B cell (primary cell): ENCODE data around the gene CES1. TPM values are rescaled to one million over a fixed set of nuclear protein-coding genes. Genes with fewer than 3 reads are reported as not detected.
"Not testable (repeated sequence)": the region's sequence is repeated elsewhere in the genome, so short reads cannot be mapped to it uniquely, and the experiment has no call there.

ENCODE experiments used
- ATAC-seq: fragments of 200-7000 bp; cut with Tn5 transposase; one replicate; pipeline ENCODE4 v1.10.0; 2021; ENCODE audit warnings: low read depth, mild to moderate bottlenecking, moderate number of reproducible peaks, moderate library complexity
- CTCF ChIA-PET: fragments of 350-600 bp; sonication (Branson Sonifier 250); formaldehyde crosslinking; loops from one replicate; lab custom pipeline; 2021; ENCODE audit warnings: antibody characterized with exemption, inconsistent platforms; lab: Charles Lee
- POLR2A ChIA-PET: fragments of 350-600 bp; sonication (Branson Sonifier 250); formaldehyde crosslinking; loops from one replicate; lab custom pipeline; 2021; ENCODE audit warnings: antibody characterized with exemption; lab: Charles Lee
- DNase-seq: peaks from one replicate; pipeline ENCODE4 v3.0.0; 2013
- H2AFZ ChIP-seq: 2 replicates; pipeline ENCODE4 v1.6.1; 2012; ENCODE audit warnings: mild to moderate bottlenecking, low read depth, low read length; ENCODE audit not compliant: insufficient read depth, poor library complexity, severe bottlenecking
- H3K27ac ChIP-seq, 2 donors: 1 replicate in 1 of 2; 2 replicates in 1 of 2; pipeline ENCODE4 v1.5.1; 2012 to 2013; ENCODE audit warnings: low read length in 2 of 2, mild to moderate bottlenecking in 2 of 2, moderate library complexity in 1 of 2
- H3K27me3 ChIP-seq, 4 experiments: fragments of 200-600 bp in 1 of 4; sonication (generic) in 1 of 4; replicated peaks in 1 of 4; 1 replicate in 2 of 4; 2 replicates in 2 of 4; pipeline versions ENCODE4 v1.6.1 to v1.7.0; 2013 to 2016; ENCODE audit warnings: low read length in 3 of 4, mild to moderate bottlenecking in 2 of 4, mixed read lengths in 1 of 4, moderate library complexity in 1 of 4; ENCODE audit not compliant: insufficient read depth in 4 of 4, control insufficient read depth in 3 of 4; ENCODE audit errors: control extremely low read depth in 1 of 4
- H3K36me3 ChIP-seq, 2 experiments: replicated peaks in 1 of 2; 1 replicate in 1 of 2; 2 replicates in 1 of 2; pipeline versions ENCODE4 v1.6.1 to v1.7.1; 2013; ENCODE audit warnings: low read length in 1 of 2; ENCODE audit not compliant: insufficient read depth in 2 of 2, control insufficient read depth in 1 of 2; ENCODE audit errors: control extremely low read depth in 1 of 2, extremely low read depth in 1 of 2
- H3K4me1 ChIP-seq, 2 donors: fragments of 200-600 bp in 1 of 2; sonication (generic) in 1 of 2; 1 replicate in 1 of 2; 2 replicates in 1 of 2; pipeline versions ENCODE4 v1.5.1 to v1.6.1; 2013 to 2017; ENCODE audit warnings: low read length in 2 of 2; ENCODE audit not compliant: control insufficient read depth in 2 of 2, insufficient read depth in 2 of 2
- H3K4me2 ChIP-seq: replicated peaks from 2 replicates; pipeline ENCODE3; 2012; ENCODE audit warnings: mild to moderate bottlenecking, low read depth, low read length; ENCODE audit not compliant: poor library complexity, severe bottlenecking
- H3K4me3 ChIP-seq, 5 experiments: fragments of 200-600 bp in 1 of 5; sonication (generic) in 1 of 5; 1 replicate in 3 of 5; 2 replicates in 2 of 5; pipeline versions ENCODE4 v1.5.1 to v1.7.0; 2011 to 2016; ENCODE audit warnings: low read length in 4 of 5, mild to moderate bottlenecking in 4 of 5, low read depth in 2 of 5, control low read depth in 1 of 5, moderate library complexity in 1 of 5; ENCODE audit not compliant: insufficient read depth in 1 of 5; ENCODE audit errors: control extremely low read depth in 1 of 5, extremely low read depth in 1 of 5
- H3K79me2 ChIP-seq: fragments of 200-600 bp; sonication (generic); one replicate; pipeline ENCODE4 v1.6.0; 2016; ENCODE audit warnings: low read length; ENCODE audit not compliant: control insufficient read depth, insufficient read depth
- H3K9ac ChIP-seq: fragments of 200-600 bp; sonication (generic); 2 replicates; pipeline ENCODE4 v1.6.1; 2017; ENCODE audit warnings: mild to moderate bottlenecking, low read length, moderate library complexity
- H3K9me3 ChIP-seq, 3 donors: one replicate each; pipeline versions ENCODE4 v1.6.1 to v1.7.1; 2013; ENCODE audit warnings: low read length in 2 of 3; ENCODE audit not compliant: control insufficient read depth in 2 of 3, insufficient read depth in 1 of 3; ENCODE audit errors: control extremely low read depth in 1 of 3
- H4K20me1 ChIP-seq: 2 replicates; pipeline ENCODE4 v1.6.0; 2012; ENCODE audit warnings: mild to moderate bottlenecking, low read length; ENCODE audit not compliant: insufficient read depth, control insufficient read depth, poor library complexity, severe bottlenecking
- H3K27ac Mint-ChIP-seq: one replicate; pipeline ENCODE4 v1.8.0; 2021; ENCODE audit warnings: mixed read lengths
- H3K27me3 Mint-ChIP-seq: one replicate; pipeline ENCODE4 v1.8.0; 2021; ENCODE audit warnings: mixed read lengths
- H3K4me1 Mint-ChIP-seq: one replicate; pipeline ENCODE4 v1.8.0; 2021; ENCODE audit warnings: mixed read lengths
- H3K4me3 Mint-ChIP-seq: one replicate; pipeline ENCODE4 v1.8.0; 2021; ENCODE audit warnings: mixed read lengths
- H3K9me3 Mint-ChIP-seq: one replicate; pipeline ENCODE4 v1.8.0; 2022; ENCODE audit warnings: mixed read lengths; ENCODE audit not compliant: insufficient read depth
- WGBS: methylation state at CpG from one replicate; pipeline ENCODE4 v1.1.5; 2013; ENCODE audit warnings: missing lambda C conversion rate; ENCODE audit not compliant: insufficient coverage; 5-methylcytosine and 5-hydroxymethylcytosine counted together
- intact Hi-C: fragments of 100-400 bp; cut with micrococcal nuclease; formaldehyde crosslinking; loops from one replicate; pipeline ENCODE4 v1.10.0; 2022
- polyA plus RNA-seq: library from polyadenylated mRNA; depleted of rRNA; stranded (reverse); fragments of >200 nt; gene quantifications from 2 replicates; pipeline ENCODE4 v1.2.3, GENCODE V29; 2012
- total RNA-seq, 2 donors: library from RNA; stranded (reverse); fragments of 120-200 nt in 1 of 2; gene quantifications; 1 replicate in 1 of 2; 2 replicates in 1 of 2; pipeline versions ENCODE4 v1.2.3 to v1.2.4, GENCODE V29; 2013 to 2022
- TF ChIP-seq, protein P1 (sequence below): fragments of 200-600 bp; IDR thresholded peaks from one replicate; pipeline ENCODE4 v1.8.0; 2022; ENCODE audit warnings: antibody characterized with exemption, mild to moderate bottlenecking

CES1 gene
- total and polyA plus RNA-seq, 2 donors (not counting 1 experiment from before 2014, with no cell fraction given): 0.37 to 1.2 TPM

DNA sequence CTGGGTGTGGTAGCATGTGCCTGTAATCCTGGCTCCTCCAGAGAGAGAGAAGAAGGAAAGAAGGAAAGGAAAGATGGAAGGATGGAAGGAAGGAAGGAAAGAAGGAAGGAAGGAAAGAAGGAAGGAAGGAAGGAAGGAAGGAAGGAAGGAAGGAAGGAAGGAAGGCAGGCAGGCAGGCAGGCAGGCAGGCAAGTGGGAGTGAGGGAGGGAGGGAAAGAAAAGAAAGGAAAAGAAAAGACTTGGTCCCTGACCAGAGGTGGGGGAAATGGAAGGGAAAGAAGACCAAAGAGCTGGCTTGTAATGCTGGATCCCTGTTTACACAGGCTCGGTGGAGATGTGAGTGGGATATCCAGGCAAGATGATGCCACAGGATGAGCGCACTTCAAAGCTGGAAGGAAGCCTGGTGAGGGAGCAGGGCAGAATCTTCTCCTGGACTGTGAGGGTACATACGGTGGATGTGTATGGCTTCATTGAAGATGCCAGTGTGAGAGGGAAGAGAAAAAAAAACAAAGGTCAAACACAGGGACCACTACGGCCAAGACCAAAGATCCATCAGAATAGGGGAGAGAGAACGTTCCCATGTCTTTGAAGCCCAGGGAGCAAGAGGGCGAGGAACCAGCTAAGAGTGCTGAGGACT, 2.1 kb downstream of the CES1 start:
- Histone ChIP-seq H2AFZ (no peak overlapping the region), H3K4me1 (no peaks in the 10 kb centered on the region), H4K20me1 (no peaks in the 10 kb centered on the region), H3K27me3 (no peaks in the 10 kb centered on the region), H3K9ac (no peak overlapping the region), H3K4me2 (no peak overlapping the region), H3K79me2 (no peaks in the 10 kb centered on the region), H3K36me3 (no peaks in the 10 kb centered on the region), H3K9me3 (no peaks in the 10 kb centered on the region), H3K4me3 (no peak overlapping the region), H3K27ac (no peak overlapping the region)
- no peak overlapping the region for H3K4me3 Mint-ChIP-seq
- intact Hi-C loops: no loop called here
- no peak overlapping the region for H3K27ac Mint-ChIP-seq
- peaks cover 6% of the 10 kb centered on the region for H3K4me1 Mint-ChIP-seq
- peaks cover 20% of the 10 kb centered on the region for H3K27me3 Mint-ChIP-seq
- DNase-seq: no peak
- no peaks in the 10 kb centered on the region for H3K9me3 Mint-ChIP-seq
- no peak for ATAC-seq
- POLR2A ChIA-PET: no interaction called here
- CTCF ChIA-PET: no interaction called here
- TF ChIP-seq, protein P1, sequence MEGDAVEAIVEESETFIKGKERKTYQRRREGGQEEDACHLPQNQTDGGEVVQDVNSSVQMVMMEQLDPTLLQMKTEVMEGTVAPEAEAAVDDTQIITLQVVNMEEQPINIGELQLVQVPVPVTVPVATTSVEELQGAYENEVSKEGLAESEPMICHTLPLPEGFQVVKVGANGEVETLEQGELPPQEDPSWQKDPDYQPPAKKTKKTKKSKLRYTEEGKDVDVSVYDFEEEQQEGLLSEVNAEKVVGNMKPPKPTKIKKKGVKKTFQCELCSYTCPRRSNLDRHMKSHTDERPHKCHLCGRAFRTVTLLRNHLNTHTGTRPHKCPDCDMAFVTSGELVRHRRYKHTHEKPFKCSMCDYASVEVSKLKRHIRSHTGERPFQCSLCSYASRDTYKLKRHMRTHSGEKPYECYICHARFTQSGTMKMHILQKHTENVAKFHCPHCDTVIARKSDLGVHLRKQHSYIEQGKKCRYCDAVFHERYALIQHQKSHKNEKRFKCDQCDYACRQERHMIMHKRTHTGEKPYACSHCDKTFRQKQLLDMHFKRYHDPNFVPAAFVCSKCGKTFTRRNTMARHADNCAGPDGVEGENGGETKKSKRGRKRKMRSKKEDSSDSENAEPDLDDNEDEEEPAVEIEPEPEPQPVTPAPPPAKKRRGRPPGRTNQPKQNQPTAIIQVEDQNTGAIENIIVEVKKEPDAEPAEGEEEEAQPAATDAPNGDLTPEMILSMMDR: no peak
- 85% methylated on average over 4 of the region's 6 CpGs for WGBS

DNA sequence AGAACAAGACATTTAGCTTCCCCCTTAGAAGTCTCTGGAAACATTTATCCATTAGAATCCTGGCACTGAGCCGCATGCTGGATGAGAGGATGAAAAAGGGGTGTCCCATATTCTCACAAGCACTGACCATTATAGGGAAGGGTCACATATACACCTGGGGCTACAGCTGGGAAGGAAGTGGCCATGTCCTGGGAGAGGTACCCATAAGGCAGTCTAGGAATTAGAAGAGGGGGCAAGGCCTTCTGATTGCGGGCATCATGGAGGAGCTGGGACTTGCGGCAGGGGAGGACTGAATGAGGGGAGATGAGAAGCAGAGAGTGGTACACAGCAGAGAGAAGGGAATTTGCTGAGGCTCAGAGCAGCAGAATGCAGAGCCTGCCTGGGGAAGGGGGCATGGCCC, 3.7 kb downstream of the CES1 start:
- WGBS: 76% methylated on average over 2 of the region's 3 CpGs
- H3K27me3 ChIP-seq, H3K4me2 ChIP-seq, intact Hi-C loops, H3K9me3 ChIP-seq, H2AFZ ChIP-seq, H3K4me3 Mint-ChIP-seq, H3K9me3 Mint-ChIP-seq, H3K4me3 ChIP-seq, H3K27ac Mint-ChIP-seq, H3K27ac ChIP-seq, POLR2A ChIA-PET, CTCF ChIA-PET, H3K79me2 ChIP-seq, H3K9ac ChIP-seq, H3K36me3 ChIP-seq, H3K4me1 ChIP-seq, DNase-seq, H3K4me1 Mint-ChIP-seq, ATAC-seq, H4K20me1 ChIP-seq: not testable (repeated sequence)
- H3K27me3 Mint-ChIP-seq: peaks cover 27% of the 10 kb centered on the region
